ENCODE data around the gene HSPB7.
"Not testable (repeated sequence)": the region's sequence is repeated elsewhere in the genome, so short reads cannot be mapped to it uniquely, and the experiment has no call there.

HSPB7 gene

GRCh38 chr1:16022393-16022792, 4.5 kb upstream of the HSPB7 start:
- no peak for DNase-seq (ENCODE audit: low spot score)

GRCh38 chr1:16021681-16022080, 3.8 kb upstream of the HSPB7 start, which contains the start of gene CLCNKA:
TSS of gene CLCNKA (plus strand) at chr1:16022036. CDS start at chr1:16022620, 584 bp downstream.
- no peak for DNase-seq (ENCODE audit: low spot score)

GRCh38 chr1:16020878-16021277, 3.0 kb upstream of the HSPB7 start:
- DNase-seq (ENCODE audit: low spot score) = not testable (repeated sequence)

DNA sequence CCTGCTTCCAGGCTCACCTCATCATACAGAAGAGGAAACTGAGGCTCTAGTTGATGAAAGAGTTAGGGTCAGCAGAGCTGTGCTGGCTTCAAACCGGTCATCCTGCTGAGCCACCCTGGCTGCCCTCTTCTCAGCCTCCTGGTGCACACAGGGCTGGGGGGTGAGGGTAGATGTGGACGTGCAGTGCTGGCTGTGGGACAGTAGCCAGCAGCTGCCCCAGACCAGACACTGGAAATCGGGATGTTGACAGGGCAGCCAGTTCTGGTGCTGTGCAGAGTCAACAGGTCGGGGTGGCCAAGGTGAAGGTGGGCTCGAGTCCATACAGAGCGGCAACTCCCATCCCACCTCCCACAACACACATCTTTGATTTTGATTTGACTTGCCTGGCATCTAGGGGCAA, 2.5 kb upstream of the HSPB7 start:
- no peak for DNase-seq (ENCODE audit: low spot score)

GRCh38 chr1:16019644-16020277, 1.9 kb upstream of the HSPB7 start:
- DNase-seq (ENCODE audit: low spot score) = peak; percentile 73

GRCh38 chr1:16018749-16019643, 1.2 kb upstream of the HSPB7 start:
- DNase-seq (ENCODE audit: low spot score) = no peak

DNA sequence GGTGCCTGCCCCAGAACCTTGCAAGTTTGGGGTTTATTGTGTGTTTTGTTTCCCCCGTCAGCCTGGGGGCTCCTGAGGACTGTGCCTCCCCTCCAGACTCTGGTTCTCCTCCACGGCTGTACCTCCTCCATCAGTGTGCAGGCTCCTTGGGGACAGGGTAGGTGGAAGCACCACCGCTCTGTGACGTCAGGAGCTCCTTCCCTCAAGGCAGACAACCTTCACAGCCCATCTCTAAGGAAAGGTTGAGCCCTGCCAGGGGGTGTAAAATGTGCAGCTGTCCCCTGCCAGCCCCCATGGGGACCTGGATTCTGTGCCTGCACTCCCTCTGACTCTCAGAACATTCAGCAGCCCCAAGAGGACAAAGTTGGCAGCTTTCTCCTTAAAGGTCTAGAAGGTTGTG, 465 bp upstream of the HSPB7 start:
- no peak for DNase-seq (ENCODE audit: low spot score)

DNA sequence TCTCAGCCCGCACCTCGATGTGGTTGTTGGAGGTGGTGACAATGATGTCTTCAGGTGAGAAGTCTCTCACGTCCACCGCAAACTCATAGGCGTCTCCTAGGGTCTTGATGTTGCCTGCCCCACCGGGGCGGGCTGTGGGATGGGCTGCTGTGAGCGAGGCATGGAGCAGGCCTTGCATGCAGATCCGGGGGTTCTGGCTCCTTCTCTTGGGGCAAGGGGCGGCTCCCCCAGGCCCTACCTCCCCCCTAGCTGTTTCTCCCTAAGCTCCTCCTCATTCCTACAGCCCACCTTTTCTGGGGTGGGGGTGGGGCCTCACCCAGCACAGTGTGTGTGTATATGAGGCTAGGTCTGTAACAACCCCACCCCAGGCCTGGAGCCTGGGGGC, 775 bp downstream of the HSPB7 start:
- DNase-seq (ENCODE audit: low spot score) = no peak

GRCh38 chr1:16015960-16016901, 1.6 kb downstream of the HSPB7 start:
- DNase-seq (ENCODE audit: low spot score) = no peak

GRCh38 chr1:16015491-16015890, 2.4 kb downstream of the HSPB7 start:
- no peak for DNase-seq (ENCODE audit: low spot score)

GRCh38 chr1:16014509-16015482, 3.0 kb downstream of the HSPB7 start:
- no peak for DNase-seq (ENCODE audit: low spot score)

GRCh38 chr1:16013908-16014258, 4.0 kb downstream of the HSPB7 start:
- no peak for DNase-seq (ENCODE audit: low spot score)

DNA sequence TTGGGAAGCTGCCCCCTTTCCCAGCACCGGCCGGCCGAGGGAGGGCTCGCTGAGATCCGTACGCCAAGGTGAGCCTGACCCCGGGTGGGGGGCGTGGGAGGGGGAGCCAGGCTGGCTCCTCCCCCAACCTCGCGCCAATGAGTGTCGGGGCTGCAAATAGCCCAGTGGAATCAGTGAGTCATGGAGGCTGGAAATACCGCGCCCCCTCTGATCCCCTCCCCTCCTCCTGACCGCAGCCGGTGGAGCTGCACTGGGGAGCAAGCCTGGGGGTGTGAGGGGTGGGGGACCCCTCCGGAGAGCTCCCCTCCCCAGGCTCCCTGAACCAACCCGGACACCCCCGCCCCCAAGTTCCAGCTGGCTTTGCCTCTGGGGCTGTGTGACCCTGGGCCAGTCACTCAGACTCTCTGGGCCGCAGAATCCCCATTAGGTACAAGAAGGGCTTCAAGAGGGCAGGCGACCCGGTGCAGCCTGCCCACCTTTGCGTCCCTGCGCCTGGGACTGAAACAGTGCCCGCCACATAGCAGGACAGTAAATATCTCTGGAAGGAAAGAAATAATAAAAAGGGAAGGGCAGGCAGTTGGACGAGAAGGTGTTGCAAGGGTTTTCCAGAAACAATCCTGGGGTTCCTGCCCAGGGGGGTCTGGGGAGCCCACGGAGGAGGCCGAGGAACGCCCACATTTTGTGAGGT, 4.5 kb downstream of the HSPB7 start:
- peak; percentile 82 for DNase-seq (ENCODE audit: low spot score)

- peak; percentile 72 for DNase-seq (ENCODE audit: low spot score)
These were observed 5.1 kb downstream of the HSPB7 start for GRCh38 chr1:16012590-16013219.

GRCh38 chr1:16011936-16012589, 5.8 kb downstream of the HSPB7 start:
- DNase-seq (ENCODE audit: low spot score) = no peak

DNA sequence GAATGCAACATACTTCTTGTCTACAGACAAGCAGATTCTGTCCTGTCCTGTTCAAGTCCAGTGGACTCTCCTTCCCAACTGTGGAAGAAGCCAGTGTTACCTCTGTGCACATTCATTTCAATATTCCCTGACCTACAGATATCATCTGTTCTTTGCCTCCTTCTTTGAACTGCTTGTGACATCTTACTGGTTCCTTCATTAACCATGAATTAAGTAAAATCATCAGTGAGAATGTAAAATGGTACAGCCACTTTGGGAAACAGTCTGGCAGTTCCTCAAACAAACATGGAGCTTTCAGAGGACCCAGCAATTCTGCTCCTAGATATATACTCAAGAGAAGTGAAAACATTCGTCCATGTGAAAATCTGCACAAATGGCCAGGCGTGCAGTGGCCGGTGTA, 7.0 kb downstream of the HSPB7 start:
- DNase-seq (ENCODE audit: low spot score) = no peak

GRCh38 chr1:16009678-16010077, 8.2 kb downstream of the HSPB7 start:
- no peak for DNase-seq (ENCODE audit: low spot score)

DNA sequence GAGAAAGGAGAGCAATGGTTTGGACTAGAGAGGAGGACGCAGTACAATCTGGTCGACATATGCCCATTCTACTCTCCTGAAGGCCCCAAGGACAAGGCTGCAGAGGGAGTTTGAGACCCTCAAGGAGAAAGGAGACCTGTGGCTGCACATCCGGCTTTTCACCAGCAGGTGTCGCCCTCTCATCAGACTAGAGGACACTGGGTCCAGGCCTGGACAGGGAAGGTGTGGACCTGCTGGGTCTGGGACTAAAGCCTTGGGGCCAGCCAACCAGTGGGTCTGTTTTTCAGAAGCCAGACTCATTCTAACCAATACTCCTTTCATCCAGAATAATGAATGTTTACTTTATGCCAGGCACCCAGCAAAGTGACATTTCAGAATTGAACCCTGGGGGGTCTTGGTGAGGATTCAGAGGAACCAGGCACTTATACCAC, 8.8 kb downstream of the HSPB7 start:
- DNase-seq (ENCODE audit: low spot score) = peak; percentile 84

DNA sequence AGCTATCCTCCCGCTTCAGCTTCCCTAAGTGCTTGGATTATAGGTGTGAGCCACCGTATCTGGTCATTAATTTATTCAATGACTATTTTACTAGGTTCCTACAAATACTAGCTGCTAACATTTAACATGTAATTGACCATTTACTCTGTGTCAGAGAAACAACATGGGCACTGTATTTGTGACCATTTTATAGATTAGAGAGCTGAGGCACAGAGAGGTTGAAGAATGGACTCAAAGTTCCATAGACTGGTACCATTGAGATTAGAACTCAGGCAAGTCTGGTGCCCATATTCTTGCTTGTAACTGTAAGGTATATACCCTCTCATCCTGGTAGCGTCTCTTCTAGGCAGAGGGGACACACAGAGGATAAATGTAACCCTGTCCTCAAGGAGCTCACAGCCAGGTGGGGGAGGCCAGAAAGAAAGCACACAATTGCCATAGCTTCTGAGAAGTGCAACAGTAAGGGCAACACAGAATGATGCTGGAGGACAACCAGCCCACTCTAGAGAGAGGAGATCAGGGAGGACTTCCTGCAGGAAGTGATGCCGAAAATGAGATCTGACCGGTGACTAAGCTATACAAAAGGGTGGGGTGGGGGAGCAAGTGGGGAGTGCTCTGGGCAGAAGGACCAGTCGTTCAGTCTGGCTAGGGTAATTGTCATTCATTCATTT, 10.0 kb downstream of the HSPB7 start:
- DNase-seq (ENCODE audit: low spot score) = no peak

All from AG20443 (cell line).